ENCODE data around the gene KCNG4.

Gene KCNG4

GRCh38 chr16:84239909-84240308, at the start of gene KCNG4:
TSS of gene KCNG4 (minus strand) at chr16:84240012. CDS start at chr16:84237485, 2,527 bp downstream.
- DNase-seq, result no peak
- in situ Hi-C loops (cut with MboI; ENCODE audit: low pct_unique_long_range_greater_than_20kb, low sequenced_read_pairs), result no loop called here

GRCh38 chr16:84288902-84289301, 49.1 kb upstream of the KCNG4 start:
- in situ Hi-C loops (cut with MboI; ENCODE audit: low pct_unique_long_range_greater_than_20kb, low sequenced_read_pairs), result no loop called here
- no peak for DNase-seq

GRCh38 chr16:84286578-84287240, 46.9 kb upstream of the KCNG4 start:
- in situ Hi-C loops (cut with MboI; ENCODE audit: low pct_unique_long_range_greater_than_20kb, low sequenced_read_pairs), result no loop called here

GRCh38 chr16:84284154-84284722, 44.4 kb upstream of the KCNG4 start:
- no peak for DNase-seq
- in situ Hi-C loops (cut with MboI; ENCODE audit: low pct_unique_long_range_greater_than_20kb, low sequenced_read_pairs), result no loop called here

More at GRCh38 chr16:84286578-84287240, 46.9 kb upstream of the KCNG4 start:
- DNase-seq, result no peak

GRCh38 chr16:84283314-84284153, 43.7 kb upstream of the KCNG4 start:
- DNase-seq, result no peak
- in situ Hi-C loops (cut with MboI; ENCODE audit: low pct_unique_long_range_greater_than_20kb, low sequenced_read_pairs), result no loop called here

GRCh38 chr16:84282533-84282932, 42.7 kb upstream of the KCNG4 start:
- no peak for DNase-seq

GRCh38 chr16:84281074-84281473, 41.3 kb upstream of the KCNG4 start:
- in situ Hi-C loops (cut with MboI; ENCODE audit: low pct_unique_long_range_greater_than_20kb, low sequenced_read_pairs), result no loop called here
- DNase-seq, result peak; percentile 18

More at GRCh38 chr16:84282533-84282932, 42.7 kb upstream of the KCNG4 start:
- in situ Hi-C loops (cut with MboI; ENCODE audit: low pct_unique_long_range_greater_than_20kb, low sequenced_read_pairs), result no loop called here

- in situ Hi-C loops (cut with MboI; ENCODE audit: low pct_unique_long_range_greater_than_20kb, low sequenced_read_pairs), result no loop called here
- DNase-seq, result no peak
Measured at GRCh38 chr16:84279881-84280280, 40.1 kb upstream of the KCNG4 start.

- no peak for DNase-seq
- in situ Hi-C loops (cut with MboI; ENCODE audit: low pct_unique_long_range_greater_than_20kb, low sequenced_read_pairs), result no loop called here
Measured at GRCh38 chr16:84278968-84279367, 39.2 kb upstream of the KCNG4 start.

GRCh38 chr16:84278333-84278732, 38.5 kb upstream of the KCNG4 start:
- in situ Hi-C loops (cut with MboI; ENCODE audit: low pct_unique_long_range_greater_than_20kb, low sequenced_read_pairs), result no loop called here
- no peak for DNase-seq

GRCh38 chr16:84277244-84277823, 37.5 kb upstream of the KCNG4 start:
- DNase-seq, result peak; percentile 59
- in situ Hi-C loops (cut with MboI; ENCODE audit: low pct_unique_long_range_greater_than_20kb, low sequenced_read_pairs), result no loop called here

GRCh38 chr16:84275585-84276151, 35.9 kb upstream of the KCNG4 start:
- DNase-seq, result no peak
- in situ Hi-C loops (cut with MboI; ENCODE audit: low pct_unique_long_range_greater_than_20kb, low sequenced_read_pairs), result no loop called here

GRCh38 chr16:84274515-84274914, 34.7 kb upstream of the KCNG4 start:
- DNase-seq, result no peak
- in situ Hi-C loops (cut with MboI; ENCODE audit: low pct_unique_long_range_greater_than_20kb, low sequenced_read_pairs), result no loop called here

GRCh38 chr16:84272740-84273320, 33.0 kb upstream of the KCNG4 start:
- in situ Hi-C loops (cut with MboI; ENCODE audit: low pct_unique_long_range_greater_than_20kb, low sequenced_read_pairs), result no loop called here
- DNase-seq, result no peak

- in situ Hi-C loops (cut with MboI; ENCODE audit: low pct_unique_long_range_greater_than_20kb, low sequenced_read_pairs), result no loop called here
- DNase-seq, result no peak
Measured at GRCh38 chr16:84271866-84272265, 32.1 kb upstream of the KCNG4 start.

- in situ Hi-C loops (cut with MboI; ENCODE audit: low pct_unique_long_range_greater_than_20kb, low sequenced_read_pairs), result no loop called here
- no peak for DNase-seq
Measured at GRCh38 chr16:84271037-84271436, 31.2 kb upstream of the KCNG4 start.

GRCh38 chr16:84270531-84270930, 30.7 kb upstream of the KCNG4 start:
- no peak for DNase-seq
- in situ Hi-C loops (cut with MboI; ENCODE audit: low pct_unique_long_range_greater_than_20kb, low sequenced_read_pairs), result no loop called here

- no peak for DNase-seq
- in situ Hi-C loops (cut with MboI; ENCODE audit: low pct_unique_long_range_greater_than_20kb, low sequenced_read_pairs), result no loop called here
Measured at GRCh38 chr16:84270071-84270470, 30.3 kb upstream of the KCNG4 start.
